Keratinocyte (primary cell): ENCODE results near the gene TSEN34.
A peak's percentile ranks its signal among the peaks of the same experiment; 100 is the strongest.

Experiments used
- EZH2 ChIP-seq: IDR thresholded peaks from one replicate; pipeline ENCODE4 v1.6.1; 2012; ENCODE audit warnings: inconsistent platforms, mild to moderate bottlenecking, low read length, moderate library complexity
- TF ChIP-seq, protein P1 (sequence below), 3 experiments: IDR thresholded peaks in 1 of 3; conservative IDR thresholded peaks in 1 of 3; optimal IDR thresholded peaks in 1 of 3; 2 replicates in 2 of 3; 3 replicates in 1 of 3; pipeline versions ENCODE3 to v1.5.1; 2011; ENCODE audit warnings: low read length in 3 of 3, mild to moderate bottlenecking in 3 of 3, moderate library complexity in 2 of 3, control low read depth in 1 of 3, inconsistent platforms in 1 of 3; ENCODE audit not compliant: insufficient read depth in 2 of 3; ENCODE audit errors: extremely low read depth in 1 of 3

DNA sequence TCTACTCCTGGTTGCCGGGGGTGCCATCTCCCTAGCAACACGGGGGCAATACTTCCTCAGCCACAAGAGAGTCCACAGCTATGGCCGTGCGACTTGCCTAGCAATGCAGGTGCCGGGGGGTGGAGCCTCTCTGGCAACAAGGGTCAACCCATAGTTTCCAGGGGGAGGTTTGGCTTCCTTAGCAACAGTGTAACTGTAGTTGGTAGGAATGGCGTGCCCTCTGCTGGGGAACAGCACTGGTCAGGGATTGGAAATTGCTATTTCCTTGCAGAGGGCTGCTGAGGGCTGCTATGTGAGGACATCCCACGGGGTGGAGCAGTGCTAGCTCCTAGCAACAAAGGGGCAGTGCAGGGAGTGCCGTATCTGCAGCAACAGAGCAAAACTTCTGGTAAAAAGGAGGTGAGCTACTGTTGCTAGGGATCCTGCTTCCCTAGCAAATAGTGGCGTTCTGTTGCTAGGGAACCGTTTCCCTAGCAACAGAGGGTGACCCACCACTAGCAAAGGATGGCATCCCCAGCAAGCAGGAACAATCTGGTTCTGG, 11.1 kb upstream of the TSEN34 start:
- TF ChIP-seq, protein P1, sequence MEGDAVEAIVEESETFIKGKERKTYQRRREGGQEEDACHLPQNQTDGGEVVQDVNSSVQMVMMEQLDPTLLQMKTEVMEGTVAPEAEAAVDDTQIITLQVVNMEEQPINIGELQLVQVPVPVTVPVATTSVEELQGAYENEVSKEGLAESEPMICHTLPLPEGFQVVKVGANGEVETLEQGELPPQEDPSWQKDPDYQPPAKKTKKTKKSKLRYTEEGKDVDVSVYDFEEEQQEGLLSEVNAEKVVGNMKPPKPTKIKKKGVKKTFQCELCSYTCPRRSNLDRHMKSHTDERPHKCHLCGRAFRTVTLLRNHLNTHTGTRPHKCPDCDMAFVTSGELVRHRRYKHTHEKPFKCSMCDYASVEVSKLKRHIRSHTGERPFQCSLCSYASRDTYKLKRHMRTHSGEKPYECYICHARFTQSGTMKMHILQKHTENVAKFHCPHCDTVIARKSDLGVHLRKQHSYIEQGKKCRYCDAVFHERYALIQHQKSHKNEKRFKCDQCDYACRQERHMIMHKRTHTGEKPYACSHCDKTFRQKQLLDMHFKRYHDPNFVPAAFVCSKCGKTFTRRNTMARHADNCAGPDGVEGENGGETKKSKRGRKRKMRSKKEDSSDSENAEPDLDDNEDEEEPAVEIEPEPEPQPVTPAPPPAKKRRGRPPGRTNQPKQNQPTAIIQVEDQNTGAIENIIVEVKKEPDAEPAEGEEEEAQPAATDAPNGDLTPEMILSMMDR (optimal IDR thresholded peaks at IDR 0.05 in 1 of 3, IDR thresholded peaks at IDR 0.05 in 1 of 3, conservative IDR thresholded peaks at IDR 0.05 in 1 of 3; ENCODE audit: extremely low read depth in 1 of 3, insufficient read depth in 2 of 3, low read length in 3 of 3) = peak in 2 of 3 experiments; percentile 10 to 20
- no peak for TF ChIP-seq EZH2
